ENCODE data around the gene CAMKK1.

GRCh38 chr17:3867106-3867505 is 25.7 kb downstream of the CAMKK1 start:
- TF ChIP-seq YBX1 (IDR thresholded peaks at IDR 0.05): no peak
- TF ChIP-seq CTCF (IDR thresholded peaks at IDR 0.05 in 2 of 3, conservative IDR thresholded peaks at IDR 0.05 in 1 of 3; ENCODE audit: insufficient read depth in 2 of 3, low read depth in 1 of 3, low read length in 3 of 3): no peak
- TF ChIP-seq ZNF3 (CRISPR knock-in tag; IDR thresholded peaks at IDR 0.05): no peak
- TF ChIP-seq, protein P1, sequence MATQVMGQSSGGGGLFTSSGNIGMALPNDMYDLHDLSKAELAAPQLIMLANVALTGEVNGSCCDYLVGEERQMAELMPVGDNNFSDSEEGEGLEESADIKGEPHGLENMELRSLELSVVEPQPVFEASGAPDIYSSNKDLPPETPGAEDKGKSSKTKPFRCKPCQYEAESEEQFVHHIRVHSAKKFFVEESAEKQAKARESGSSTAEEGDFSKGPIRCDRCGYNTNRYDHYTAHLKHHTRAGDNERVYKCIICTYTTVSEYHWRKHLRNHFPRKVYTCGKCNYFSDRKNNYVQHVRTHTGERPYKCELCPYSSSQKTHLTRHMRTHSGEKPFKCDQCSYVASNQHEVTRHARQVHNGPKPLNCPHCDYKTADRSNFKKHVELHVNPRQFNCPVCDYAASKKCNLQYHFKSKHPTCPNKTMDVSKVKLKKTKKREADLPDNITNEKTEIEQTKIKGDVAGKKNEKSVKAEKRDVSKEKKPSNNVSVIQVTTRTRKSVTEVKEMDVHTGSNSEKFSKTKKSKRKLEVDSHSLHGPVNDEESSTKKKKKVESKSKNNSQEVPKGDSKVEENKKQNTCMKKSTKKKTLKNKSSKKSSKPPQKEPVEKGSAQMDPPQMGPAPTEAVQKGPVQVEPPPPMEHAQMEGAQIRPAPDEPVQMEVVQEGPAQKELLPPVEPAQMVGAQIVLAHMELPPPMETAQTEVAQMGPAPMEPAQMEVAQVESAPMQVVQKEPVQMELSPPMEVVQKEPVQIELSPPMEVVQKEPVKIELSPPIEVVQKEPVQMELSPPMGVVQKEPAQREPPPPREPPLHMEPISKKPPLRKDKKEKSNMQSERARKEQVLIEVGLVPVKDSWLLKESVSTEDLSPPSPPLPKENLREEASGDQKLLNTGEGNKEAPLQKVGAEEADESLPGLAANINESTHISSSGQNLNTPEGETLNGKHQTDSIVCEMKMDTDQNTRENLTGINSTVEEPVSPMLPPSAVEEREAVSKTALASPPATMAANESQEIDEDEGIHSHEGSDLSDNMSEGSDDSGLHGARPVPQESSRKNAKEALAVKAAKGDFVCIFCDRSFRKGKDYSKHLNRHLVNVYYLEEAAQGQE (IDR thresholded peaks at IDR 0.05; ENCODE audit: borderline replicate concordance): no peak
- TF ChIP-seq, protein P1 (CRISPR knock-in tag; IDR thresholded peaks at IDR 0.05; ENCODE audit: low read depth): no peak
- no peak for TF ChIP-seq EP300 (IDR thresholded peaks at IDR 0.05; ENCODE audit: low read length)
- no peak for TF ChIP-seq NBN (IDR thresholded peaks at IDR 0.05; ENCODE audit: low read depth)
- TF ChIP-seq ZNF24 (IDR thresholded peaks at IDR 0.05): no peak
- no peak for TF ChIP-seq ATF2 (CRISPR knock-in tag; IDR thresholded peaks at IDR 0.05)
